Endodermal cell (in vitro differentiated cells): Measurements from ENCODE around the gene TBL1X. TPM values are rescaled to one million over a fixed set of nuclear protein-coding genes. Genes with fewer than 3 reads are reported as not detected.

Source experiments
- DNase-seq: peaks from one replicate; pipeline ENCODE4 v3.0.0-alpha.2; 2017
- H3K27ac ChIP-seq: 2 replicates; pipeline ENCODE4 v1.5.1; 2013; ENCODE audit warnings: mild to moderate bottlenecking, low read depth, low read length, moderate library complexity
- H3K27me3 ChIP-seq: 2 replicates; pipeline ENCODE4 v1.6.1; 2013; ENCODE audit warnings: mild to moderate bottlenecking, low read length, moderate library complexity; ENCODE audit not compliant: insufficient read depth, control insufficient read depth, poor library complexity, severe bottlenecking
- H3K36me3 ChIP-seq: 2 replicates; pipeline ENCODE4 v1.7.0; 2013; ENCODE audit warnings: mild to moderate bottlenecking, low read length, moderate library complexity; ENCODE audit not compliant: control insufficient read depth, insufficient read depth
- H3K4me1 ChIP-seq: one replicate; pipeline ENCODE4 v1.7.0; 2013; ENCODE audit warnings: low read length; ENCODE audit not compliant: control insufficient read depth, insufficient read depth
- H3K4me3 ChIP-seq: 2 replicates; pipeline ENCODE4 v1.5.1; 2013; ENCODE audit warnings: mild to moderate bottlenecking, low read length, moderate library complexity
- H3K9ac ChIP-seq: 2 replicates; pipeline ENCODE4 v1.6.1; 2013; ENCODE audit warnings: mild to moderate bottlenecking, low read length, moderate library complexity; ENCODE audit not compliant: poor library complexity, severe bottlenecking; ENCODE audit errors: extremely low read depth
- H3K9me3 ChIP-seq: 2 replicates; pipeline ENCODE4 v1.6.1; 2013; ENCODE audit warnings: mild to moderate bottlenecking, low read length, moderate library complexity; ENCODE audit not compliant: control insufficient read depth
- H3K27ac Mint-ChIP-seq: 2 replicates; pipeline ENCODE4 v1.8.0; 2020; ENCODE audit warnings: mixed read lengths
- H3K27me3 Mint-ChIP-seq: 2 replicates; pipeline ENCODE4 v1.8.0; 2021; ENCODE audit warnings: mild to moderate bottlenecking, mixed read lengths; ENCODE audit not compliant: insufficient read depth
- H3K36me3 Mint-ChIP-seq: 2 replicates; pipeline ENCODE4 v1.8.0; 2020; ENCODE audit warnings: low read depth, mixed read lengths
- H3K4me1 Mint-ChIP-seq: 2 replicates; pipeline ENCODE4 v1.8.0; 2020; ENCODE audit warnings: mixed read lengths
- H3K4me3 Mint-ChIP-seq: 2 replicates; pipeline ENCODE4 v1.8.0; 2020; ENCODE audit warnings: mild to moderate bottlenecking, moderate library complexity, mixed read lengths
- H3K9me3 Mint-ChIP-seq: 2 replicates; pipeline ENCODE4 v1.8.0; 2020; ENCODE audit warnings: mild to moderate bottlenecking, mixed read lengths
- CTCF ChIP-seq: fragments of 200-600 bp; sonication (generic); conservative IDR thresholded peaks from 2 replicates; pipeline ENCODE4 v1.5.0; 2021; ENCODE audit warnings: antibody characterized with exemption, mild to moderate bottlenecking
- WGBS, 2 experiments: methylation state at CpG; one replicate each; pipeline versions ENCODE4 v1.1.5 to v1.1.7; 2013; ENCODE audit warnings: missing lambda C conversion rate in 2 of 2, mixed read lengths in 1 of 2; ENCODE audit not compliant: insufficient coverage in 1 of 2, insufficient read length in 1 of 2; 5-methylcytosine and 5-hydroxymethylcytosine counted together
- total RNA-seq, 2 donors: library from RNA; stranded (reverse); fragmentation: NEBNext Ultra II Directional in 1 of 2; extraction: Animal tissue kit (Norgen Biotek cat#: 25700) in 1 of 2; gene quantifications; 2 replicates in 1 of 2; 3 replicates in 1 of 2; pipeline ENCODE4 v1.2.1, GENCODE V29; 2021

TBL1X gene
- total RNA-seq, 2 donors from 2014 or later: 19.1 to 24.1 TPM

GRCh38 chrX:9586992-9587392 lies 122.1 kb downstream of the TBL1X start:
- Histone ChIP-seq H3K27ac (no peak overlapping the region), H3K36me3 (no peaks in the 10 kb centered on the region), H3K4me3 (no peak overlapping the region), H3K9me3 (no peaks in the 10 kb centered on the region), H3K9ac (no peak overlapping the region), H3K4me1 (no peaks in the 10 kb centered on the region), H3K27me3 (no peaks in the 10 kb centered on the region)
- no peaks in the 10 kb centered on the region for H3K27me3 Mint-ChIP-seq
- H3K9me3 Mint-ChIP-seq: peaks cover 55% of the 10 kb centered on the region
- peak; percentile 31 for TF ChIP-seq CTCF
- peak; percentile 67 for DNase-seq
- H3K36me3 Mint-ChIP-seq: peaks cover 4% of the 10 kb centered on the region
- no peaks in the 10 kb centered on the region for H3K4me1 Mint-ChIP-seq
- H3K4me3 Mint-ChIP-seq: no peak overlapping the region
- WGBS, 2 experiments: 81 to 89% methylated on average over 4 to 12 of the region's 14 CpGs
- H3K27ac Mint-ChIP-seq: no peak overlapping the region

- no peaks in the 10 kb centered on the region for H3K36me3 ChIP-seq
- H3K4me3 ChIP-seq: no peak overlapping the region
- Mint-ChIP-seq H3K9me3 (peaks cover 54% of the 10 kb centered on the region), H3K4me3 (no peak overlapping the region), H3K27me3 (no peaks in the 10 kb centered on the region), H3K36me3 (peaks cover 4% of the 10 kb centered on the region), H3K27ac (no peak overlapping the region), H3K4me1 (no peaks in the 10 kb centered on the region)
- no peak overlapping the region for H3K27ac ChIP-seq
- no peaks in the 10 kb centered on the region for H3K4me1 ChIP-seq
- H3K9me3 ChIP-seq: no peaks in the 10 kb centered on the region
- H3K27me3 ChIP-seq: no peaks in the 10 kb centered on the region
- no peak for DNase-seq
- no peak for TF ChIP-seq CTCF
- H3K9ac ChIP-seq: no peak overlapping the region
- WGBS, 2 experiments: 88% methylated on average over 6 of the region's 9 CpGs; no CpG with 5 or more reads in 1 of the 2 experiments
Measured at GRCh38 chrX:9587642-9588041, 122.8 kb downstream of the TBL1X start.

GRCh38 chrX:9591496-9591895 lies 126.6 kb downstream of the TBL1X start:
- H3K9me3 Mint-ChIP-seq: peaks cover 46% of the 10 kb centered on the region
- peaks cover 3% of the 10 kb centered on the region for H3K4me1 Mint-ChIP-seq
- H3K36me3 Mint-ChIP-seq: no peaks in the 10 kb centered on the region
- 100% methylated on average over 2 of the region's 2 CpGs; no CpG with 5 or more reads in 1 of the 2 experiments for WGBS, 2 experiments
- H3K4me3 Mint-ChIP-seq: no peak overlapping the region
- H3K4me3 ChIP-seq: no peak overlapping the region
- DNase-seq: no peak
- H3K9me3 ChIP-seq: no peaks in the 10 kb centered on the region
- no peak overlapping the region for H3K27ac ChIP-seq
- H3K9ac ChIP-seq: no peak overlapping the region
- no peaks in the 10 kb centered on the region for H3K4me1 ChIP-seq
- H3K27me3 Mint-ChIP-seq: no peaks in the 10 kb centered on the region
- no peak for TF ChIP-seq CTCF
- H3K27me3 ChIP-seq: no peaks in the 10 kb centered on the region
- H3K36me3 ChIP-seq: no peaks in the 10 kb centered on the region
- H3K27ac Mint-ChIP-seq: no peak overlapping the region
